ENCODE results near the gene SLC16A5.

DNA sequence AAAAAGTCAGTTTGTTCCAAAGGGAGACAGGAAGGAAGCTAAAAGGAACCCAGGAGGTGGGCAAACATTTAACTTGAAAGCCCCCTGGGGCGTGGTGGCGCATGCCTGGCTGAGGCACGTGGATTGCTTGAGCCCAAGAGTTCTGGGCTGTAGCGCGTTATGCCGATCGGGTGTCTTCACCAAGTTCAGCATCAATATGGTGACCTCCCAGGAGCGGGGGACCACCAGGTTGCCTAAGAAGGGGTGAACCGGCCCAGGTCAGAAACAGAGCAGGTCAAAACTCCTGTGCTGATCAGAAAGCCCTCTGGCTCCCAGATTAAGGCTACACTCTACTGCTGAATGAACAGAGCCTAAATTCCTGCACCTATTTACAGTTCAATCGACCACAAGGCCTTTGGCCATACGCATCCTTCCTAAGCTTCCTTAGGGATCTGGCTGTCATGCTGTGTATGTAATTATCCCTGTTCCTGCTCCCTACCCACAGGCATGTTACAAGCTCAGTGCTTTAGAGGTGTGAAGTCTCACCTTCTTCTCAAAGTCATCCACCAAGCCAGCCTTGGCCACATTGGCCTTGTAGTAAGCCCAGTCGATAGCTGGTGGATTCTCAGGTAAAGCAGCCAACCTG is 46.0 kb upstream of the SLC16A5 start:
- TF ChIP-seq POLR2A (IDR thresholded peaks at IDR 0.05; ENCODE audit: low read depth, low read length) (no peak), POLR2AphosphoS5 (IDR thresholded peaks at IDR 0.05; ENCODE audit: low read depth, low read length) (no peak), TAF1 (IDR thresholded peaks at IDR 0.05; ENCODE audit: low read depth, low read length) (no peak)
